Lung (tissue), 12 donors: ENCODE data around the gene TBR1. TPM values are rescaled to one million over a fixed set of nuclear protein-coding genes. Genes with fewer than 3 reads are reported as not detected.

Experiments
- ATAC-seq: fragments of 200-7000 bp; cut with Tn5 transposase; one replicate; pipeline ENCODE4 v1.9.1; 2020; ENCODE audit warnings: moderate number of reproducible peaks; ENCODE audit not compliant: insufficient read depth, low FRiP score
- DNase-seq, 3 donors: peaks; one replicate each; pipeline ENCODE4 v3.0.0-alpha.2; 2013 to 2017
- H3K27ac ChIP-seq, 2 donors: one replicate each; pipeline ENCODE4 v1.5.1; 2013; ENCODE audit warnings: mild to moderate bottlenecking in 2 of 2, moderate library complexity in 2 of 2, control low read depth in 1 of 2, inconsistent platforms in 1 of 2, low read depth in 1 of 2, low read length in 1 of 2
- H3K27me3 ChIP-seq, 3 donors: one replicate each; pipeline ENCODE4 v1.5.1; 2013; ENCODE audit warnings: low read length in 2 of 3; ENCODE audit not compliant: control insufficient read depth in 3 of 3, insufficient read depth in 3 of 3
- H3K36me3 ChIP-seq, 4 donors: one replicate each; pipeline ENCODE4 v1.5.1; 2013; ENCODE audit warnings: low read length in 4 of 4, mild to moderate bottlenecking in 1 of 4, moderate library complexity in 1 of 4; ENCODE audit not compliant: control insufficient read depth in 4 of 4, insufficient read depth in 4 of 4
- H3K4me1 ChIP-seq, 5 donors: one replicate each; pipeline ENCODE4 v1.5.1; 2013; ENCODE audit warnings: low read length in 5 of 5, mild to moderate bottlenecking in 2 of 5, moderate library complexity in 1 of 5; ENCODE audit not compliant: control insufficient read depth in 5 of 5, insufficient read depth in 5 of 5
- H3K4me3 ChIP-seq: one replicate; pipeline ENCODE4 v1.5.1; 2013; ENCODE audit warnings: mild to moderate bottlenecking, control low read depth, moderate library complexity
- H3K9ac ChIP-seq, 2 donors: one replicate each; pipeline ENCODE4 v1.5.1; 2013; ENCODE audit warnings: low read length in 2 of 2, control low read depth in 1 of 2; ENCODE audit not compliant: insufficient read depth in 1 of 2
- H3K9me3 ChIP-seq, 4 donors: one replicate each; pipeline ENCODE4 v1.5.1; 2013; ENCODE audit warnings: low read length in 3 of 4, mild to moderate bottlenecking in 1 of 4, moderate library complexity in 1 of 4; ENCODE audit not compliant: control insufficient read depth in 4 of 4, insufficient read depth in 3 of 4
- CTCF ChIP-seq: IDR thresholded peaks from 2 replicates; pipeline ENCODE4 v1.5.1; 2012; ENCODE audit warnings: mild to moderate bottlenecking; ENCODE audit errors: control extremely low read depth, extremely low read depth
- WGBS, 2 donors: extraction: QIAGEN DNeasy Blood & Tissue Kit; methylation state at CpG; one replicate each; pipeline ENCODE4 v1.1.7; 2013; 5-methylcytosine and 5-hydroxymethylcytosine counted together
- polyA plus RNA-seq, 2 donors: library from polyadenylated mRNA; stranded (reverse); fragments of 200-250 nt; gene quantifications; one replicate each; pipeline ENCODE4 v1.2.1, GENCODE V29; 2013
- total RNA-seq, 2 donors: library from RNA; depleted of rRNA in 1 of 2; stranded (reverse); fragments of >200 nt in 1 of 2; gene quantifications; one replicate each; pipeline ENCODE4 v1.2.1, GENCODE V29; 2014 to 2021
- donor health status: control.
- donor health status: control.
- donor health status: Bipolar disorder and iron deficiency.
- donor health status: healthy.
- donor health status: DM: yes; HTN: yes; CAD: no.

Gene TBR1
- total and polyA plus RNA-seq, 4 donors, result 0.01 to 0.02 TPM; not detected in 2

GRCh38 chr2:161445097-161445496, 29.0 kb downstream of the TBR1 start:
- H3K4me3 ChIP-seq, result no peak overlapping the region
- no peak overlapping the region for H3K27ac ChIP-seq
- DNase-seq, result no peak
- no peaks in the 10 kb centered on the region for H3K4me1 ChIP-seq
- no peaks in the 10 kb centered on the region for H3K9me3 ChIP-seq
- peaks cover 0 to 5% (median 0%) of the 10 kb centered on the region in 3 donors for H3K27me3 ChIP-seq
- no peak for ATAC-seq
- no peak overlapping the region for H3K9ac ChIP-seq
- WGBS, 2 donors, result 97% methylated on average over 12 of the region's 12 CpGs
- TF ChIP-seq CTCF, result no peak
- H3K36me3 ChIP-seq, result no peaks in the 10 kb centered on the region

- no peaks in the 10 kb centered on the region for H3K27me3 ChIP-seq
- H3K27ac ChIP-seq, result no peak overlapping the region
- H3K9me3 ChIP-seq, result no peaks in the 10 kb centered on the region
- ATAC-seq, result no peak
- H3K4me1 ChIP-seq, result no peaks in the 10 kb centered on the region
- H3K36me3 ChIP-seq, result no peaks in the 10 kb centered on the region
- no peak for TF ChIP-seq CTCF
- no peak for DNase-seq
- H3K4me3 ChIP-seq, result no peak overlapping the region
- no peak overlapping the region for H3K9ac ChIP-seq
These were observed 32.3 kb downstream of the TBR1 start for GRCh38 chr2:161448431-161448830.

- H3K4me1 ChIP-seq, result no peaks in the 10 kb centered on the region
- peaks cover 0 to 2% (median 0%) of the 10 kb centered on the region in 4 donors for H3K9me3 ChIP-seq
- no peak overlapping the region for H3K9ac ChIP-seq
- DNase-seq, result no peak
- H3K27me3 ChIP-seq, result no peaks in the 10 kb centered on the region
- no peak overlapping the region for H3K27ac ChIP-seq
- no peak for TF ChIP-seq CTCF
- no peak overlapping the region for H3K4me3 ChIP-seq
- ATAC-seq, result no peak
- H3K36me3 ChIP-seq, result no peaks in the 10 kb centered on the region
- WGBS, 2 donors, result 83 to 93% methylated on average over 2 of the region's 2 CpGs
These were observed 55.5 kb downstream of the TBR1 start for GRCh38 chr2:161471631-161472030.

GRCh38 chr2:161474920-161475319, 58.8 kb downstream of the TBR1 start:
- ATAC-seq (no peak), DNase-seq (no peak)
- WGBS, 2 donors, result 89 to 94% methylated on average over 2 of the region's 2 CpGs
- no peak for TF ChIP-seq CTCF
- H3K9me3 ChIP-seq, result peaks cover 0 to 5% (median 1%) of the 10 kb centered on the region in 4 donors
- no peaks in the 10 kb centered on the region for H3K4me1 ChIP-seq
- no peaks in the 10 kb centered on the region for H3K27me3 ChIP-seq
- H3K27ac ChIP-seq, result no peak overlapping the region
- no peak overlapping the region for H3K4me3 ChIP-seq
- no peaks in the 10 kb centered on the region for H3K36me3 ChIP-seq
- no peak overlapping the region for H3K9ac ChIP-seq
